ENCODE data around the gene NAA60.

GRCh38 chr16:3461151-3461550 is 17.7 kb downstream of the NAA60 start:
- no peak for TF ChIP-seq EP300 (IDR thresholded peaks at IDR 0.05; ENCODE audit: borderline replicate concordance in 1 of 2, low read depth in 1 of 2, low read length in 1 of 2)
- TF ChIP-seq EZH2phosphoT487 (IDR thresholded peaks at IDR 0.05; ENCODE audit: borderline replicate concordance, low read depth), result no peak
- no peak for TF ChIP-seq TEAD4 (IDR thresholded peaks at IDR 0.05; ENCODE audit: borderline replicate concordance, insufficient read depth)
- TF ChIP-seq MEF2A (IDR thresholded peaks at IDR 0.05; ENCODE audit: borderline replicate concordance, low read depth), result no peak
- TF ChIP-seq YY1 (IDR thresholded peaks at IDR 0.05; ENCODE audit: low read depth), result no peak
- TF ChIP-seq CTCF (IDR thresholded peaks at IDR 0.05), result no peak
- TF ChIP-seq MXI1 (IDR thresholded peaks at IDR 0.05; ENCODE audit: low read depth, low read length), result no peak
- TF ChIP-seq RAD21 (IDR thresholded peaks at IDR 0.05; ENCODE audit: low read length), result no peak
